Activated T-helper 9 cell treated with anti-CD3 and anti-CD28 coated beads, Interleukin-2, amount 50 U/mL, for 16 hours (primary cell): ENCODE results near the gene ARHGEF5.
"Not testable (repeated sequence)": the region's sequence is repeated elsewhere in the genome, so short reads cannot be mapped to it uniquely, and the experiment has no call there.

Experiments
- DNase-seq: peaks from one replicate; pipeline ENCODE4 v3.0.0-alpha.2; 2020; ENCODE audit warnings: low read depth

The ARHGEF5 gene

DNA sequence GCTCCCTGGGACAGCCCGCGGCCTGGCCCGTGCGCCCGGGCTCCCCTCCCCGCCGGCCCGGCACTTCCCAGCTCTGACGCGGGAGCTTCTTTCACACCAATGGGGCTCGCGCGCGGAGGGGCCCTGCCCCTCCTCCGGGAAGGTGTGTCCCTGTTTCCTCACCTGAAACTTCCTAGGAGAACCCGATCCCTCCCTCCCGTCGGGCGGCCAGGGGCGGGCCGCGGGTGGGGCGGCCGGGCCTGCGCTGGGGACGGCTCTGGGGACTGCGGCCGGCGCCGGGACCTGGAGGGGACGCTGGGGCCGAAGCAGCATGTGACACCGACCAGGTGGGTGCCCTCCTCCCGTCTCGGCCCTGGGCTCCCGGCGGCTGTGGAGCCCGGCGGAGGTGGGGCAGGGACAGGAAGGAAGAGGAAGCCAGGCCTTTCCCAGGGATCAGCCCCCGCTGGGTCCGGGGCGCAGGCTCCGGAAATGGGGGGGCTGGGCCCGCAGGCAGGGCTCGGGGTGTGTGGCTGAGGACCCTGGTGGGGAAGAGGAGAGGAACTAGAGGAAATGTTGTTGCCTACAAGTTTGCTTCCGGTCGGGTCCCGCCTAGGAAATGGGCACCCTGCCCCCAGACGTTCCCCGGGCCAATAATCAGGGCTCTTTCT lies at the start of gene ARHGEF5:
Gene ARHGEF5 (plus strand): TSS at position 227 of the 647 bp plus-strand sequence. CDS start 7,268 bp downstream, outside the sequence.
- DNase-seq, result not testable (repeated sequence)

GRCh38 chr7:144309702-144310101 lies 45.5 kb upstream of the ARHGEF5 start:
- DNase-seq, result not testable (repeated sequence)

DNA sequence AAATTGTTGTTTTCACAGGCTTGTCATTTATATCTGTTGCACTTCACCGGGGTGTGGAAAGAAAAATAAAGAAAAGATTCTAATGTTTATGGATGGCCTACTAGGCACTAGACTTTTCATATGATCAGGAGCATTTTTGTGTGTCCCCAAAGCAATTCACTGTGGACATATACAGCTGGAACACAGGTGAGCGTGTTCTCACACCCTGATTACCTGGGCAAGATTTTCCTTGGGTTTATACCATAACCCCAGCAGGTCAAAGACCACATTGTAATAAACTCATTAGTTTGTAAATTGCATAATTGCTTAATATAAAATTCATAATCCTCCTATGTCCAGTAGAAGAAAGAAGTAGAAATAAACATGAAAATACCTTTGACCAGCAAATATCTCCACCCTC lies 44.0 kb upstream of the ARHGEF5 start:
- not testable (repeated sequence) for DNase-seq

DNA sequence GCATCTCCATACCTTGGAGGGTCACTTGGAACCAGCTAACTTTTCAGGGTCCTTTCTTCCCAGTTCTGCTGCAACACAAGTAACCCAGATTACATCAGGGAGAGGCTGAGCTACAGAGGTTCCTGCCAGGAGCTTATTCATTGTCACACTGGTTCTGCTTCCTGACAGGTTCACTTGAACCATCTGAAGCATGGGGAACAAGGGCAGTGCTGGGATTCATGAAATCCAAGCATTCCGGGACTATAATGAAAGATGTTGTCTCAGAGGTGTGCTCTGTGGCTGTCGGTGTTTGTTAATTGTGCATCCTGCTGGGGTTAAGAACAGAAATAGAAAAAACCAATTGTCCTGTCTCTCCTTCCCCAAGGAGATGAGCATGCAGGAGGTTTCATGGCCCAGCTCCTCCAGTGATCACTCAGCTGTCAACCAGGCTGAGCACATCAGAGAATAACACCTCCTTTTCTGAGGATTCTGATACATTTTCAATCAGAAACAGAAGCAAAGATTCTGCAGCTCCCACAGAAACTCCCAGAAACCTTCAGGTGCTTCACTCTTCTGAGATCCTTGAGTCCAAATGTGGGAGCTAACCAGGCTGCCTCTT lies 43.2 kb upstream of the ARHGEF5 start, which contains the start of gene OR2A1:
Gene OR2A1 (plus strand): TSS at position 548 of the 598 bp plus-strand sequence. CDS start 5,706 bp downstream, outside the sequence.
- not testable (repeated sequence) for DNase-seq

DNA sequence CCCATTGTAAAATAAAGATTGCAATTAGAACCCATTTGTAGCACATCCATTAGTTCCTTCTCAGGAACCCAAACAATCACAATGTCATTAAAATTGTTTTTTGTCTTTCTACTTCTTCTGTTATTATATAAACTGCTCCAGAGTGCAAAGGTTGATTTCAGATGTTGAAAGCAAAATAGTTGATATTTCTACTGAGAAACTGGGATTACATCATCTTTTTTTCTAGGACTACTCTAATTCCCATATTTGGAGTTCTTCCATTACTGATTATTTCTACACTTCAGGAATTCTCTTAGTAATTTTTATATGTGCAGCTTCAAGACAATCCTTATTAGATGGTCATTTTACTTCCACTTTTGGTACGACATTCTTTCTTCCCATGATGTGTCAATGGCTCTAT lies 37.7 kb upstream of the ARHGEF5 start:
- DNase-seq, result not testable (repeated sequence)

GRCh38 chr7:144319547-144319946 lies 35.7 kb upstream of the ARHGEF5 start:
- DNase-seq, result not testable (repeated sequence)

- not testable (repeated sequence) for DNase-seq
Observed at GRCh38 chr7:144321677-144322206, 33.5 kb upstream of the ARHGEF5 start.

GRCh38 chr7:144323359-144323758 lies 31.8 kb upstream of the ARHGEF5 start:
- not testable (repeated sequence) for DNase-seq

GRCh38 chr7:144325868-144326267 lies 29.3 kb upstream of the ARHGEF5 start:
- DNase-seq, result not testable (repeated sequence)

DNA sequence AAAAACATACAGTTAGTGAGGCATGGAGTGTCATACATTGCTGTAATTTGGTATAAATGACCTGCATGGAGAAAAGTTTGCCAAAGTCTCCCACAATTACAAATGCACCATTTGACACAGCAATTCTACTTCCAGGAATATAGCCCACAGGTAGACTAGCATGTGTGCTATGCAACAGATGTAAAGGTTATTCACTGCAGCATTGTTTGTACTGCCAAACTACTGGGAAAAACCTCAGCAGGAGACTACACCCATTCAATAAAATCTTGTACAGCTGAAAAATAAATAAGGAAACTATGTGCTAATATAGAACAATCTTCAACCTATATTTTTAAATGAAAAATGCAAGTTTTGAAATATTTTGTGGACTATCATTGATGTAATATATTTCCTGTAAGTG lies 25.2 kb upstream of the ARHGEF5 start:
- DNase-seq, result not testable (repeated sequence)

DNA sequence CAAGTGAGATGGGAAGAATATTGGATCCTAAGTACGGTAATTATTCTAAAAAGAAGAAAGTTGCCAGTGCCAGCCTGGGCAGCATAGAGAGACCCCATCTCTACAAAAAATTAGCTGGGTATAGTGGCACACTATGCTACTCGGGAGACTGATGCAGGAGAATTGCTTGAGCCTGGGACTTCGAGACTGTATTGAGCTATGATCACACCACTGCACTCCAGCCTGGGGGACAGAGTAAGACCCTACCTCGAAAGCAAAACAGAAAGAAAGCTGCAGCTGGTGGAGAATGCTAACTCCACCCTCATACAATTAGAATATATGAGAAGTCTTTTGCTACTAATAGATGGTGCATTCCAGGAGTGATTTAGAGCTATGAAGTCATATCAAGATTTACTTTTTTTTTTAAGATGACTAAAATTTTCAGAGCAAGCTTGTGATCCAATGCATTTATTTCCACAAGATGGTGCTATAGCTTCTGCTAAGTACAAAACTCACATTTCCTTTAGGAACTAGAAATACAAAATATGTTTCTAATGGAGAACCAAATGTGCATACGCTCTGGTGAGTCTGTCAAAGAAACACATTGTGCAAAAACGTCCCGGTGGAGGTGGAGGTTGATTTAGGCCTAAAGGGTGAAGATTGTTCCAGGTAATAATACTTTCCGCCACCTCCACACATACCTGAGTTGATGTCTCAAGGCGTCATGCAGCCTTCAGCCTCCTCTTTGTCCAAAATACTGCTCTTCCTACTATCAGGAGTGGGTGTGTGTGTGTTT lies 23.8 kb upstream of the ARHGEF5 start:
- DNase-seq, result not testable (repeated sequence)

DNA sequence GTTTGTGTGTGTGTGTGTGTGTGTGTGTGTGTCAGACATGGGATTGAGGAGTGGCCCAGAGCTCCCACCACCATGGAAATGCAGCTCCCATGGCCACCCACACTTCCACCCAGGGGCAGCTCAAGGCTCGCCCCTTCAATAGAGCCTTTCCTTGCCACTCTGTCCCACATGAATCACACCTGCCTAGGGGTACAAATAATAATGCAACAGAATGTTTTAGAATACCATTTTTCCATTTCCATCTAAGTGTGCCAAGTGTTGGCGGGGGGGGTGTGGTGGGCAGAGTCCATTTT lies 23.3 kb upstream of the ARHGEF5 start:
- not testable (repeated sequence) for DNase-seq

DNA sequence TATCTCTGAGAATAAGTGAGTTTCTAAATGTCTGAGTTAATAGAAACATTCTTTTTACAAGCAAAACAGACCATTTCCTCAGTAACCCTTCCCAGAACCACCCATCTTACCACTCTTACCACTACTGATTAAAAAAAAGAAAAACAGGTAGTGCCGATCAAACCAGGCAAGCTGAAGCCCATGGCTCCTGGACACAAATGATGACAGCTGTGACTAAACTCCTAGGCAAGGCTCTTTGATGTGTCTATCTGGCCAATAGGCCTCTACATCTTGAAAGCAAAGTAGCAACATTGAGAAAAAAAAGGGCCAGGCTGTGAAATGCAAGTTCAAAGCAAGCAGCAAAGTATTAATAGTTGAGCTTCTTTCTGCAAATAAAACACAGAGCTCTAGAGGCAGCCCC lies 6.6 kb upstream of the ARHGEF5 start:
- DNase-seq, result not testable (repeated sequence)

DNA sequence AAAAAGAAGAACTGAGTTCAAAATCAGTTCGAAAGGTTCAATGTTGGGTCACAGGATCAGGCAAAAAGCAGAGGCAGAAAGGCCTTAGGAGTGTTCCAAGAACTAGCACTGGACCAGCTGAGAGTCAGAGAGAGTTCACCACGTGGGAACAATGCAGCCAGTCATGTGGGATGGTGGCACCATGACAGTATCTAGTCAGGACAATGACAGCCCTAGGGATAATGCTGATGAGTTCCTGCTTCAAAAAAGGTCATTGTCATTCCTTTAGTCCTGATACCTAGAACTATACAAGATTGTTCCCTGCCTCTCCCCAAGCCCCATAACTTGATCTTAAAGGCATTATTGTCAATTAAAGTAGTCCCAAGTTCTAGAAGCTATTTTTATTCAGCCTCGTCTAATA lies 3.5 kb upstream of the ARHGEF5 start:
- not testable (repeated sequence) for DNase-seq

GRCh38 chr7:144356185-144356584 lies 983 bp downstream of the ARHGEF5 start:
- not testable (repeated sequence) for DNase-seq

- not testable (repeated sequence) for DNase-seq
Observed at GRCh38 chr7:144356860-144357259, 1.7 kb downstream of the ARHGEF5 start.

- not testable (repeated sequence) for DNase-seq
Observed at GRCh38 chr7:144362061-144362460, 6.9 kb downstream of the ARHGEF5 start.

GRCh38 chr7:144365523-144365922 lies 10.3 kb downstream of the ARHGEF5 start:
- not testable (repeated sequence) for DNase-seq

GRCh38 chr7:144367250-144367649 lies 12.0 kb downstream of the ARHGEF5 start:
- not testable (repeated sequence) for DNase-seq

GRCh38 chr7:144369221-144369620 lies 14.0 kb downstream of the ARHGEF5 start:
- not testable (repeated sequence) for DNase-seq

- no peak for DNase-seq
Observed at GRCh38 chr7:144378651-144379050, 23.4 kb downstream of the ARHGEF5 start.

- DNase-seq, result no peak
Observed at GRCh38 chr7:144379776-144380384, 24.7 kb downstream of the ARHGEF5 start.
